CD4-positive, alpha-beta T cell treated with Interleukin-21 for 1 hour (primary cell): ENCODE data around the gene FBL.

Source experiments
- DNase-seq: peaks from one replicate; pipeline ENCODE4 v3.0.0-alpha.2; 2020

Gene FBL

GRCh38 chr19:39841041-39841440 lies 5.1 kb downstream of the FBL start:
- DNase-seq, result no peak

- no peak for DNase-seq
These were observed 5.7 kb downstream of the FBL start for GRCh38 chr19:39840492-39840891.

GRCh38 chr19:39839678-39840327 lies 6.4 kb downstream of the FBL start:
- DNase-seq, result no peak

- no peak for DNase-seq
These were observed 7.6 kb downstream of the FBL start for GRCh38 chr19:39838569-39838968.

GRCh38 chr19:39837978-39838377 lies 8.2 kb downstream of the FBL start:
- no peak for DNase-seq

- no peak for DNase-seq
These were observed 11.8 kb downstream of the FBL start for GRCh38 chr19:39834287-39834841.

- DNase-seq, result peak; percentile 98
These were observed 12.5 kb downstream of the FBL start, which contains the start of gene DYRK1B for GRCh38 chr19:39833464-39834286. Gene DYRK1B, minus strand, starts transcription at chr19:39834162. Its CDS starts 2,295 bp downstream, at chr19:39831867.

- DNase-seq, result no peak
These were observed 13.1 kb downstream of the FBL start for GRCh38 chr19:39833160-39833463.

GRCh38 chr19:39832341-39833083 lies 13.7 kb downstream of the FBL start:
- DNase-seq, result peak; percentile 30

GRCh38 chr19:39831679-39832078 lies 14.5 kb downstream of the FBL start:
- no peak for DNase-seq

- no peak for DNase-seq
These were observed 15.3 kb downstream of the FBL start for GRCh38 chr19:39830847-39831246.

- no peak for DNase-seq
These were observed 15.8 kb downstream of the FBL start for GRCh38 chr19:39830406-39830805.

- no peak for DNase-seq
These were observed 16.4 kb downstream of the FBL start for GRCh38 chr19:39829702-39830275.

GRCh38 chr19:39828654-39829032 lies 17.5 kb downstream of the FBL start:
- no peak for DNase-seq

- DNase-seq, result peak; percentile 51
These were observed 18.0 kb downstream of the FBL start for GRCh38 chr19:39828015-39828653.

GRCh38 chr19:39827216-39827615 lies 19.0 kb downstream of the FBL start:
- DNase-seq, result no peak

GRCh38 chr19:39826311-39826945 lies 19.8 kb downstream of the FBL start:
- no peak for DNase-seq

- DNase-seq, result no peak
These were observed 20.6 kb downstream of the FBL start for GRCh38 chr19:39825531-39826076.

- no peak for DNase-seq
These were observed 21.1 kb downstream of the FBL start for GRCh38 chr19:39825093-39825463.

- DNase-seq, result peak; percentile 93
These were observed 21.8 kb downstream of the FBL start for GRCh38 chr19:39824143-39825092.

GRCh38 chr19:39823686-39824085 lies 22.5 kb downstream of the FBL start:
- no peak for DNase-seq
